K562 (cell line): ENCODE data around the gene LMO2. TPM values are rescaled to one million over a fixed set of nuclear protein-coding genes. Genes with fewer than 3 reads are reported as not detected.

Source experiments
- ATAC-seq: fragments of 200-7000 bp; cut with Tn5 transposase; 3 replicates; pipeline ENCODE4 v1.9.1; 2020; ENCODE audit warnings: moderate library complexity
- BruUV-seq: library from RNA; stranded (reverse); fragments of 400-500 nt; replicated peaks from 2 replicates; lab custom pipeline; 2021; lab: Mats Ljungman, UMichigan
- CTCF ChIA-PET: fragments of 300-600 bp; formaldehyde crosslinking; extraction: SDS; loops from one replicate; lab custom pipeline; 2021; ENCODE audit warnings: low intra/inter-chr PET ratio; lab: Yijun Ruan, JAX
- POLR2A ChIA-PET: fragments of 300-600, 350-650 bp; sonication (Branson Sonifier 250); formaldehyde crosslinking; extraction: SDS; loops from one replicate; lab custom pipeline; 2021; ENCODE audit warnings: antibody characterized with exemption, inconsistent platforms; lab: Yijun Ruan, JAX
- DNase-seq, 4 experiments: peaks; one replicate each; pipeline versions ENCODE4 v3.0.0 to v3.0.0-alpha.2; 2011 to 2018; ENCODE audit warnings: low spot score in 3 of 4, mixed read lengths in 3 of 4; ENCODE audit errors: extremely low read depth in 1 of 4
- FAIRE-seq: peaks from 2 replicates; lab custom pipeline; 2011; peaks lifted over from hg19 to GRCh38; lab: Jason Lieb, UNC
- H2AFZ ChIP-seq: 2 replicates; pipeline ENCODE4 v1.6.0; 2011; ENCODE audit warnings: low read depth, low read length, control low read depth, inconsistent platforms
- H3K27ac ChIP-seq: fragments of 200-600 bp; 3 replicates; pipeline ENCODE4 v1.8.0; 2011; ENCODE audit warnings: low read depth, mild to moderate bottlenecking, control low read depth, inconsistent platforms, low read length, moderate library complexity, mixed read lengths; ENCODE audit errors: extremely low read depth
- H3K27me3 ChIP-seq, 2 experiments: fragments of 300-600 bp in 1 of 2; 2 replicates in 1 of 2; 3 replicates in 1 of 2; pipeline versions ENCODE4 v1.6.0 to v1.8.0; 2011; ENCODE audit warnings: inconsistent platforms in 2 of 2, low read length in 2 of 2, mild to moderate bottlenecking in 1 of 2, mixed read lengths in 1 of 2, moderate library complexity in 1 of 2; ENCODE audit not compliant: control insufficient read depth in 2 of 2, insufficient read depth in 2 of 2
- H3K36me3 ChIP-seq: fragments of 300-600 bp; 3 replicates; pipeline ENCODE4 v1.8.0; 2011; ENCODE audit warnings: mild to moderate bottlenecking, low read length, inconsistent platforms; ENCODE audit not compliant: control insufficient read depth, insufficient read depth
- H3K4me1 ChIP-seq, 2 experiments: fragments of 200-600 bp in 1 of 2; replicated peaks in 1 of 2; 2 replicates in 1 of 2; 3 replicates in 1 of 2; pipeline versions ENCODE4 v1.5.1 to v1.8.0; 2011; ENCODE audit warnings: inconsistent platforms in 2 of 2, low read length in 2 of 2, mild to moderate bottlenecking in 1 of 2, mixed read lengths in 1 of 2, moderate library complexity in 1 of 2; ENCODE audit not compliant: control insufficient read depth in 2 of 2, insufficient read depth in 2 of 2
- H3K4me2 ChIP-seq: 2 replicates; pipeline ENCODE4 v1.6.1; 2011; ENCODE audit warnings: low read length, control low read depth, inconsistent platforms, mixed read lengths; ENCODE audit not compliant: insufficient read depth
- H3K4me3 ChIP-seq: fragments of 200-600 bp; sonication (generic), shearing (Covaris generic); 2 replicates; pipeline ENCODE4 v1.5.1; 2016; ENCODE audit warnings: control low read depth, inconsistent platforms
- H3K79me2 ChIP-seq: fragments of 200-600 bp; 3 replicates; pipeline ENCODE4 v1.8.0; 2011; ENCODE audit warnings: low read length, inconsistent platforms; ENCODE audit not compliant: control insufficient read depth, insufficient read depth
- H3K9ac ChIP-seq, 2 experiments: 2 replicates each; pipeline versions ENCODE4 v1.6.0 to v1.6.1; 2011; ENCODE audit warnings: low read depth in 2 of 2, low read length in 2 of 2, control low read depth in 1 of 2, inconsistent platforms in 1 of 2, mild to moderate bottlenecking in 1 of 2, mixed read lengths in 1 of 2; ENCODE audit not compliant: insufficient read depth in 1 of 2
- H3K9me1 ChIP-seq: one replicate; pipeline ENCODE4 v1.6.0; 2011; ENCODE audit warnings: inconsistent platforms, mild to moderate bottlenecking, low read length, moderate library complexity; ENCODE audit not compliant: control insufficient read depth, insufficient read depth
- H3K9me3 ChIP-seq: replicated peaks from 2 replicates; pipeline ENCODE4 v1.5.1; 2011; ENCODE audit warnings: low read depth, low read length, inconsistent platforms; ENCODE audit not compliant: control insufficient read depth, insufficient read depth
- H4K20me1 ChIP-seq: replicated peaks from 2 replicates; pipeline ENCODE4 v1.6.1; 2011; ENCODE audit warnings: low read length, inconsistent platforms, mixed read lengths; ENCODE audit not compliant: control insufficient read depth, insufficient read depth
- CBFA2T2 ChIP-seq: fragments of 450-650 bp; conservative IDR thresholded peaks from 2 replicates; pipeline ENCODE4 v1.6.1; 2017; ENCODE audit warnings: mild to moderate bottlenecking
- GATAD2A ChIP-seq: fragments of 450-650 bp; IDR thresholded peaks from 2 replicates; pipeline ENCODE4 v1.6.1; 2017
- ZC3H4 ChIP-seq: sonication (generic); formaldehyde crosslinking; IDR thresholded peaks from 2 replicates; pipeline ENCODE4 v1.9.0; 2021; ENCODE audit warnings: missing genetic modification reagents, borderline replicate concordance
- ZNF695 ChIP-seq: fragments of 450-650 bp; formaldehyde crosslinking; IDR thresholded peaks from 2 replicates; pipeline ENCODE4 v1.4.0; 2020; ENCODE audit warnings: mild to moderate bottlenecking, moderate library complexity
- WGBS: fragments of 100-300 bp; shearing (Covaris generic); methylation state at CpG from one replicate; pipeline ENCODE4 v1.1.6; 2016; ENCODE audit warnings: low coverage, mixed read lengths; ENCODE audit not compliant: insufficient coverage; ENCODE audit errors: missing lambda C conversion rate; 5-methylcytosine and 5-hydroxymethylcytosine counted together
- in situ Hi-C: fragments of 300-500 bp; cut with MboI; formaldehyde crosslinking; loops from 4 replicates; pipeline ENCODE4 v1.15.0; 2018; ENCODE audit warnings: inconsistent platforms, mixed read lengths
- intact Hi-C: fragments of 100-400 bp; cut with micrococcal nuclease; formaldehyde crosslinking; loops from 2 replicates; pipeline ENCODE4 v1.14.2; 2022
- polyA plus RNA-seq, 8 experiments: library from polyadenylated mRNA; depleted of rRNA in 4 of 8; stranded (reverse) in 5 of 8; unstranded in 3 of 8; fragments of >200 nt; fragmentation: Nextera tagmentation in 2 of 8; fragmentation: Illumina TruSeq in 1 of 8; extraction: Ambion mirVana in 2 of 8; extraction: Trizol in 1 of 8; gene quantifications; 2 replicates each; pipeline versions ENCODE4 v1.2.1 to v1.2.3, GENCODE V29; 2011 to 2014; ENCODE audit warnings: inconsistent platforms in 1 of 8, missing spikeins in 1 of 8
- total RNA-seq, 7 experiments: library from RNA; depleted of rRNA in 6 of 7; stranded (reverse); fragments of >200 nt in 6 of 7; fragmentation: Illumina TruSeq in 2 of 7; extraction: Trizol in 2 of 7; gene quantifications; 2 replicates each; pipeline versions ENCODE4 v1.2.1 to v1.2.3, GENCODE V29; 2011 to 2021; ENCODE audit warnings: low replicate concordance in 1 of 7
- TF ChIP-seq, protein P1 (sequence below): fragments of 450-650 bp; IDR thresholded peaks from 2 replicates; pipeline ENCODE4 v1.6.1; 2016; ENCODE audit warnings: borderline replicate concordance
- TF ChIP-seq, protein P2 (sequence below): sonication (generic); formaldehyde crosslinking; IDR thresholded peaks from 2 replicates; pipeline ENCODE4 v1.5.0; 2020; ENCODE audit warnings: missing genetic modification reagents

Gene LMO2
- total and polyA plus RNA-seq, 9 of the 15 experiments (the other 6 are each of a cell fraction or from before 2014, with no cell fraction given) = 6.9 to 126 (median 91.5) TPM

DNA sequence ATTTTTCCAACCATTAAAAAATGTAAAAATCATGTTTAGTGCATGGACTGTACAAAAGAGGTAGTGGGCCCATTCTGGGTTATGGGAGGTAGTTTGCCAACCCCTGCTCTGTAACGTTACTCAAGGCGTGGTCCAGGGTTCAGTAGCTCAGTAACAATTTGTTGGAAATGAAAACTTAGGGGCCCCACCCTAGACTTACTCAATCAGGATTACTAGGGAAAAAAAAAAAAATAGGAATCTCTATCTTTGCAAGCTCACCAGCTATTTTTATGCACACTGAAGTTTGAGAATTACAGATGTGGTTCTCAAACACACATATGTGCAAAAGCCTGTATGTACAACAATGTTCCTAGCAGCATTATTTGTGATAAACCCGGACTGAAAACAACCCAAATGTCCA is 17.3 kb upstream of the LMO2 start:
- Histone ChIP-seq H3K79me2 (no peaks in the 10 kb centered on the region), H3K9me1 (no peaks in the 10 kb centered on the region)
- POLR2A ChIA-PET = interaction anchor here (0.7 to 1.0 kb wide), 2 partner anchors 9 to 10 kb away, joined by 3 read pairs; no protein-coding TSS in a partner anchor
- 65% methylated on average over 3 of the region's 3 CpGs for WGBS
- intact Hi-C loops = no loop called here
- CTCF ChIA-PET = no interaction called here
- FAIRE-seq = no peak
- no peak for DNase-seq
- no peak for TF ChIP-seq ZNF695 (CRISPR knock-in tag)
- TF ChIP-seq ZC3H4 (CRISPR knock-in tag) = no peak
- TF ChIP-seq, protein P1, sequence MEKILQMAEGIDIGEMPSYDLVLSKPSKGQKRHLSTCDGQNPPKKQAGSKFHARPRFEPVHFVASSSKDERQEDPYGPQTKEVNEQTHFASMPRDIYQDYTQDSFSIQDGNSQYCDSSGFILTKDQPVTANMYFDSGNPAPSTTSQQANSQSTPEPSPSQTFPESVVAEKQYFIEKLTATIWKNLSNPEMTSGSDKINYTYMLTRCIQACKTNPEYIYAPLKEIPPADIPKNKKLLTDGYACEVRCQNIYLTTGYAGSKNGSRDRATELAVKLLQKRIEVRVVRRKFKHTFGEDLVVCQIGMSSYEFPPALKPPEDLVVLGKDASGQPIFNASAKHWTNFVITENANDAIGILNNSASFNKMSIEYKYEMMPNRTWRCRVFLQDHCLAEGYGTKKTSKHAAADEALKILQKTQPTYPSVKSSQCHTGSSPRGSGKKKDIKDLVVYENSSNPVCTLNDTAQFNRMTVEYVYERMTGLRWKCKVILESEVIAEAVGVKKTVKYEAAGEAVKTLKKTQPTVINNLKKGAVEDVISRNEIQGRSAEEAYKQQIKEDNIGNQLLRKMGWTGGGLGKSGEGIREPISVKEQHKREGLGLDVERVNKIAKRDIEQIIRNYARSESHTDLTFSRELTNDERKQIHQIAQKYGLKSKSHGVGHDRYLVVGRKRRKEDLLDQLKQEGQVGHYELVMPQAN = no peak
- TF ChIP-seq, protein P2, sequence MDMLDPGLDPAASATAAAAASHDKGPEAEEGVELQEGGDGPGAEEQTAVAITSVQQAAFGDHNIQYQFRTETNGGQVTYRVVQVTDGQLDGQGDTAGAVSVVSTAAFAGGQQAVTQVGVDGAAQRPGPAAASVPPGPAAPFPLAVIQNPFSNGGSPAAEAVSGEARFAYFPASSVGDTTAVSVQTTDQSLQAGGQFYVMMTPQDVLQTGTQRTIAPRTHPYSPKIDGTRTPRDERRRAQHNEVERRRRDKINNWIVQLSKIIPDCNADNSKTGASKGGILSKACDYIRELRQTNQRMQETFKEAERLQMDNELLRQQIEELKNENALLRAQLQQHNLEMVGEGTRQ (CRISPR knock-in tag) = no peak
- TF ChIP-seq CBFA2T2 = no peak
- TF ChIP-seq GATAD2A = no peak
- TF ChIP-seq, all 486 proteins: peak for 0
- H3K36me3 ChIP-seq = no peaks in the 10 kb centered on the region
- H3K9ac ChIP-seq = no peak overlapping the region
- no TSS peak for BruUV-seq
- no peak for ATAC-seq
- H4K20me1 ChIP-seq = no peaks in the 10 kb centered on the region
- no peak overlapping the region for H2AFZ ChIP-seq
- peaks cover 6 to 15% of the 10 kb centered on the region in 2 experiments; a peak in 3 of 5 replicates for H3K4me1 ChIP-seq
- in situ Hi-C loops = no loop called here
- H3K27ac ChIP-seq = no peak overlapping the region
- H3K4me3 ChIP-seq = no peak overlapping the region
- H3K9me3 ChIP-seq = peaks cover 15% of the 10 kb centered on the region
- H3K4me2 ChIP-seq = no peak overlapping the region
- no peaks in the 10 kb centered on the region for H3K27me3 ChIP-seq
